GM13977 (cell line): ENCODE results near the gene AP3B2.
"Not testable (repeated sequence)": the region's sequence is repeated elsewhere in the genome, so short reads cannot be mapped to it uniquely, and the experiment has no call there.

Source experiments
- DNase-seq: peaks from one replicate; pipeline ENCODE4 v3.0.0; 2012; ENCODE audit warnings: low spot score
- in situ Hi-C: fragments of 300-500 bp; cut with MboI; formaldehyde crosslinking; loops from one replicate; pipeline ENCODE4 v1.12.0; 2022; ENCODE audit warnings: low sequenced_read_pairs, low pct_unique_long_range_greater_than_20kb, mixed read lengths, inconsistent platforms; ENCODE audit not compliant: unreplicated experiment
- TF ChIP-seq, protein P1 (sequence below): IDR thresholded peaks from 2 replicates; pipeline ENCODE4 v1.5.1; 2012; ENCODE audit warnings: mild to moderate bottlenecking, control low read depth; ENCODE audit not compliant: insufficient read depth; ENCODE audit errors: extremely low read depth, missing control alignments

Gene AP3B2

DNA sequence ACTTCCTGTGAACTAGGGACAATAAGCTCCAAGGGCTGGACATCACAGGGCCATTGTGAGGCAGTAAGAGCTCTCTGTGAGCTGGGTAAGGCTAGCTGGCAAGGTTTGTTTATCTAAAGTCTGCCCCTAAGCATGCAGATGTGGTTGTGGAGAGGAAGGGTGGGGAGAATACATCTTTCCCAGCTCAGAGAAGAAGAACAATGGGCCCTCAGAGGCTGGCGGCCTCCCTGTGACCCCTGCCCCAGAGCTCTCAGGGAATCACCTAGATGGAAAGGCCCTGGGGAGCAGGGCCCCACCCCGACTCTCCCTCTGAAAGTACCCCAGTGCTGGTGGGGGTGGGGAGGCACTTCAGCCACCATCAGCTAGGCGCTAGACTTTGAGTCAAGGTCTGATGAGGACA is 4.3 kb upstream of the AP3B2 start:
- in situ Hi-C loops = no loop called here
- TF ChIP-seq, protein P1, sequence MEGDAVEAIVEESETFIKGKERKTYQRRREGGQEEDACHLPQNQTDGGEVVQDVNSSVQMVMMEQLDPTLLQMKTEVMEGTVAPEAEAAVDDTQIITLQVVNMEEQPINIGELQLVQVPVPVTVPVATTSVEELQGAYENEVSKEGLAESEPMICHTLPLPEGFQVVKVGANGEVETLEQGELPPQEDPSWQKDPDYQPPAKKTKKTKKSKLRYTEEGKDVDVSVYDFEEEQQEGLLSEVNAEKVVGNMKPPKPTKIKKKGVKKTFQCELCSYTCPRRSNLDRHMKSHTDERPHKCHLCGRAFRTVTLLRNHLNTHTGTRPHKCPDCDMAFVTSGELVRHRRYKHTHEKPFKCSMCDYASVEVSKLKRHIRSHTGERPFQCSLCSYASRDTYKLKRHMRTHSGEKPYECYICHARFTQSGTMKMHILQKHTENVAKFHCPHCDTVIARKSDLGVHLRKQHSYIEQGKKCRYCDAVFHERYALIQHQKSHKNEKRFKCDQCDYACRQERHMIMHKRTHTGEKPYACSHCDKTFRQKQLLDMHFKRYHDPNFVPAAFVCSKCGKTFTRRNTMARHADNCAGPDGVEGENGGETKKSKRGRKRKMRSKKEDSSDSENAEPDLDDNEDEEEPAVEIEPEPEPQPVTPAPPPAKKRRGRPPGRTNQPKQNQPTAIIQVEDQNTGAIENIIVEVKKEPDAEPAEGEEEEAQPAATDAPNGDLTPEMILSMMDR = no peak
- DNase-seq = no peak

DNA sequence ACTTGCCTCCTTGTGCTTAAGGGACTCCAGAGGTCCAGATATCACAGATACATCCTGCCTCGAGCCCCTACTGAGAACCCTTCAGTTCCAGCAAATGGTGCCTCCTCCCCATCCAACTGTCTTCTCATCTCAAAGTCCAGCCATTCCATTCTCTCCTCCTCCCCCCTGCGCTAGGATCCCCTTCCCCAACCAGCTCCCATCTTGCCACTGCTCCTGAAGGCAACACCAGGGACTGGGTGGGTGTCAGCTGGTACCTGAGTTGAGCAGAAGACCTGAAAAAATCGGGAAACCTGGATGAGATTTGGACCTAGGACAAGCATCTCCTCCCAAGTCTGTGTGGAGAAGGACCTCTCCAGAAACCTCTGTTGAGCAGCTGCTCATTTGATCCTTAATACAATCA is 2.4 kb upstream of the AP3B2 start:
- DNase-seq = no peak
- in situ Hi-C loops = no loop called here
- TF ChIP-seq, protein P1 = no peak

DNA sequence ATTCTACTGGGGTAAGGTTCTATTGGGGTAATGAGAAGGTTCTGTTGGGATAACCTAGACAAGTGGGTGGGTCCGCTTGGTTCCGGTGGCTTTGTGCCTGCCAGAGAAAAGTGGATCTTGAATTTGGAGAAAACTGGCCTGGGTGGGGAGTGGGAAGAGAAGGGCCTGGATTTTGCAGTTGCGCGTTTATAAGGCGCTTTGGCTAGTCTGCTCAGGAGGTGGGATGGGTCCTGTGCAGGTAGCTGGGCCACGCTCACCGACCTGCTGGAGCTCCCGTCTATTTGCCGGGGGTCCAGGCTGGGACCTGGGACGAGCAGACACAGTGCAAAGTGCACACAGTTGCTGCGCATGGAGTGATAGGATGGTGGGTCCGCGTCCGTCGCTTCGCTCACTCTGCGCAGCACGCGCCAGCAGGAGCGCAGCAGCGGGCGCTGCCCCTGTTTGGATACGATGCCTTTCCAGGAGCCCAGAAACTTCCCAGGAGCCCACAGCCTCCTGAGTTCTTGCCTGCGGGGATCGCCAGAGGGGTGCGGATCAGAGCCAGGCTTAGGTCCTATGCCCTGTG is 1.3 kb upstream of the AP3B2 start:
- DNase-seq = no peak
- TF ChIP-seq, protein P1 = no peak
- in situ Hi-C loops = no loop called here

DNA sequence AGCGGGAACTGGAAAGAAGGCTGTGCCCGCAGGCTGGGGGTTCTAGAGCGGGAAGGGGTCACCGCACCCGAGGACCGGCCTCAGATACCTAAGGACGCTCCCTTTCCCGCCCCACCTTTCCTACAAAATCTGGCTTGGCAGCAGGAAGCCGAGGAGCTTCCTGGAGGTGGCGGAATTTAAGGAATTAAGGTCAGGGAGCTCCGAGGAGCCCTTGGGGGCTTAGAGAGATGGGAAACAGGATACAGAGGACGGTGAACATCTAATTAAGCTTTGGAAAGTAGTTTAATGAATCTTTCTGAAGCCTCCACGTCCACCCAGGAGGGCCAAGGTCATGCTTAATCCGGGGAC is 507 bp upstream of the AP3B2 start:
- TF ChIP-seq, protein P1 = no peak

DNA sequence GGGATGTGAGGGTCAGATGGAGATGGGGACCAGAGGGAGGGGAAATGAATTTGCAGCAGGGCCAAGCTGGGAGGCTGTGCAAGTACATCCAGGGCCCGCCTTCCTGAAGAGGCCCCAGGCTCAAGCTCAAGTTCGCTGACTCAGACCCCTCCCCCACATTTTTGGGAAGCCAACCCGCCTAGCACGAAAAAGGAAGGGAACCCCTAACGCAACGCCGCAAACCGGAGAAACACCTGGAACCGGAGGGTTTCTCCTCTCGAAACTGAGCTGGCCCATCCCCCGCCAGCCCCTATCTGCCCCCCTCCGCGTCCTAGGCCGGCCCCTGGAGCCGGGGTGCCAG is 624 bp downstream of the AP3B2 start:
- DNase-seq = no peak
- in situ Hi-C loops = no loop called here
- TF ChIP-seq, protein P1 = no peak

More for the DNA sequence above, 507 bp upstream of the AP3B2 start:
- in situ Hi-C loops = no loop called here
- no peak for DNase-seq

DNA sequence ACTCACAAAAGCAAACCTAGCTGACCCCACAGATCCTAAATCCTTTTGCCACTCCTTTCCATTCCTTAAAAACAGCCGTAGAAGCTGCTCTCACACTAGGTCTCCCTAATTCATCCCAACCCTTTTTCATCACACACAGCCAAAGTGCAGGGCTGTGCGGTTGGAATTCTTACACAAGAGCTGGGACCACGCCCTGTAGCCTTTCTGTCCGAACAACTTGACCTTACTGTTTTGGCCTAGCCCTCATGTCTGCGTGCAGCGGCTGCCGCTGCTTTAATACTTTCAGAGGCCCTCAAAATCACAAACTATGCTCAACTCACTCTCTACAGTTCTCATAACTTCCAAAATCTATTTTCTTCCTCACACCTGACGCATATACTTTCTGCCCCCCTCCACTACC is 3.8 kb downstream of the AP3B2 start:
- in situ Hi-C loops, DNase-seq: not testable (repeated sequence)

DNA sequence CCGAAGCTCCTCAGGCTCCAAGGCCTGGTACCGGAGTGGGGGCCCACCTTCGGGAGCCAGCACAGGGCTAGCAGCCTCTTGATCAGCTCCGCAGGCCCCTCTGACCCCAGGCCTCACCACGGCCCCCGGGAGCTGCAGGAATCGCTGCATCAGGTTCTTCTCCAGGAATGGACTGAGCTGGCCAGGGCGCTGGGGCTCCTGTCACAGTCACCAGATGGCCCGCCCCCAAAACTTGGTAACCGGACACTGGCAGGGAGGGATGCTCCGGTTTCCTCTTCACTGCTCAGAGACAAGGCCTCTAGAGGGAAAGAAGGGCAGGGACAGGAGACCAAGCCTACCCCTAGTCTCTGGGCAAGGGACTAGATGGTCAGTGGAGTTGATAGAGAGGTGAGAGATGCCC is 9.9 kb downstream of the AP3B2 start:
- DNase-seq = no peak
- in situ Hi-C loops = no loop called here
- TF ChIP-seq, protein P1 = no peak
